GM06990 (cell line): ENCODE results near the gene VWF.

ENCODE experiments used
- DNase-seq: peaks from one replicate; pipeline ENCODE4 v3.0.0-alpha.2; 2011; ENCODE audit not compliant: insufficient read length; ENCODE audit errors: extremely low read depth
- H3K27me3 ChIP-seq: replicated peaks from 2 replicates; pipeline ENCODE4 v1.6.0; 2011; ENCODE audit warnings: low read length; ENCODE audit not compliant: control insufficient read depth, insufficient read depth
- H3K36me3 ChIP-seq: 2 replicates; pipeline ENCODE4 v1.5.1; 2011; ENCODE audit warnings: low read length; ENCODE audit not compliant: control insufficient read depth, insufficient read depth
- H3K4me3 ChIP-seq: replicated peaks from 2 replicates; pipeline ENCODE4 v1.5.1; 2011; ENCODE audit warnings: low read depth, mild to moderate bottlenecking, control low read depth, low read length
- TF ChIP-seq, protein P1 (sequence below): IDR thresholded peaks from 2 replicates; pipeline ENCODE4 v1.5.1; 2011; ENCODE audit warnings: low read length, control low read depth, mild to moderate bottlenecking, inconsistent platforms; ENCODE audit not compliant: insufficient read depth, poor library complexity, severe bottlenecking

Gene VWF

DNA sequence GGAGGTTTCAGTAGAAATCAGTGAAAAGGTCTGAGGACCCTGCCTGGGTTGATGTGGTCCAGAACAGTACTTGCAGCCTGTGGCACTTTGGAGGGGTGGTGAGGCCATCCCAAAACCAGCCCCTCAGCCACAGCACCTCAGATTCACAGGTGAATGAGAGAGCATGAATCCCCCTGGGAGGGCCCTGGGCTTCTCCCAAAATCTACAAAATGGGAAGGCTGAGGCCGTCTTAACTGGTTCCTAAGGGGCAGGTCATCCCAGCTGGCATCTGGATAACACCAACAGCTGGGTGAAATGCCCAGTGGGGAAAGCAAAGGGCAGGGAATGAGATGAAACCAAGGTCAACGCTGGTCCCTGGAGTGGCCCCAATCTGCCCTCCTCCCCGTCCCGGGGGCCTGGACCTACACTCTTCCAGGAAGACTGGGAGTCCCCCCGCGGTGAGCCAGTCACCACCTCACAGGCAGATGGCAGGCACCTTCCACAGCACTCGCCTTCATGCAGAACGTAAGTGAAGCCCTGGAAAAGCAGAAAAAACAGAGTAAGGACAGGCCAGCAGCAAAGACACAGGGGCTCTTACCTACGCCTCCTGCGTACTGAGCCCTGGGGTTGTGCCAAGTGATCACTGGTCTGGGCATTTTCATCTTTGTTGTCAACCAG is 153.1 kb downstream of the VWF start:
- Histone ChIP-seq H3K4me3 (no peak overlapping the region), H3K36me3 (no peaks in the 10 kb centered on the region), H3K27me3 (peaks cover 2% of the 10 kb centered on the region; the same call in 1 of the 2 replicates)
- no peak for DNase-seq
- TF ChIP-seq, protein P1, sequence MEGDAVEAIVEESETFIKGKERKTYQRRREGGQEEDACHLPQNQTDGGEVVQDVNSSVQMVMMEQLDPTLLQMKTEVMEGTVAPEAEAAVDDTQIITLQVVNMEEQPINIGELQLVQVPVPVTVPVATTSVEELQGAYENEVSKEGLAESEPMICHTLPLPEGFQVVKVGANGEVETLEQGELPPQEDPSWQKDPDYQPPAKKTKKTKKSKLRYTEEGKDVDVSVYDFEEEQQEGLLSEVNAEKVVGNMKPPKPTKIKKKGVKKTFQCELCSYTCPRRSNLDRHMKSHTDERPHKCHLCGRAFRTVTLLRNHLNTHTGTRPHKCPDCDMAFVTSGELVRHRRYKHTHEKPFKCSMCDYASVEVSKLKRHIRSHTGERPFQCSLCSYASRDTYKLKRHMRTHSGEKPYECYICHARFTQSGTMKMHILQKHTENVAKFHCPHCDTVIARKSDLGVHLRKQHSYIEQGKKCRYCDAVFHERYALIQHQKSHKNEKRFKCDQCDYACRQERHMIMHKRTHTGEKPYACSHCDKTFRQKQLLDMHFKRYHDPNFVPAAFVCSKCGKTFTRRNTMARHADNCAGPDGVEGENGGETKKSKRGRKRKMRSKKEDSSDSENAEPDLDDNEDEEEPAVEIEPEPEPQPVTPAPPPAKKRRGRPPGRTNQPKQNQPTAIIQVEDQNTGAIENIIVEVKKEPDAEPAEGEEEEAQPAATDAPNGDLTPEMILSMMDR: no peak

DNA sequence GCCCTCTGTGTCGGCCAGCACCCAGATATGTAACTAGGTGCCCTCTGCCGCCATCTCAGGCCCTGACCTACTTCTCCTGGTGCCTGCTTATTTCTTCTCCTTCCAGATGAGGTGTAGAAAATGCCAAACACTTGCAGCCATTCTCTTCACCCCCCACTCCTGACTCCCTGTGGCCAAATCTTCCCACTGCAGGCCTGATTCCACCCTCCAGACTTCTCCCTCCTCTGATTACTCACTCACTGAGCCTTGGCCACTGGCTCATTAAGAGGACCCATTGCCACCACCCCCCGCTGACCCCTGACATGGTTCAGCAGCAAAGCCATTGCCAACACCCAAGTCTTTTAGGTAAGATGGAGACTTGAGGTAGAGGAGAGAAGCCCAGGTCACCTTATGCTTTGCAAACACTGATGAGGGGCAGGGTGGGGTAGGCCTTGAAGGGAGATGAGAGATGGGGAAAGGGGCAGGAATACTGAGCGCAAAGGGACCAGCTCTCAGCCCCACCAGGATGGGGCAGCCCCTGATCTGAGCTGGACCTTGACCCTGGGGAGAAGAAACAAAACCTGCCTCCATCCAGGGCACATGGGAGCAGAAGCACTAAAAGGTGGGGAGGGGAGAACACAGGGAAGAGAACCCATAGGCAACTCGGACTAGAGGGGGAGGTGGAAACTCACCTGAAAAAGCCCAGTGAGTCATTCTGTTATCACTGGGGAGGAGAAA is 154.3 kb downstream of the VWF start:
- Histone ChIP-seq H3K4me3 (no peak overlapping the region), H3K36me3 (no peaks in the 10 kb centered on the region), H3K27me3 (peaks cover 2% of the 10 kb centered on the region; the same call in 1 of the 2 replicates)
- TF ChIP-seq, protein P1: no peak
- no peak for DNase-seq

DNA sequence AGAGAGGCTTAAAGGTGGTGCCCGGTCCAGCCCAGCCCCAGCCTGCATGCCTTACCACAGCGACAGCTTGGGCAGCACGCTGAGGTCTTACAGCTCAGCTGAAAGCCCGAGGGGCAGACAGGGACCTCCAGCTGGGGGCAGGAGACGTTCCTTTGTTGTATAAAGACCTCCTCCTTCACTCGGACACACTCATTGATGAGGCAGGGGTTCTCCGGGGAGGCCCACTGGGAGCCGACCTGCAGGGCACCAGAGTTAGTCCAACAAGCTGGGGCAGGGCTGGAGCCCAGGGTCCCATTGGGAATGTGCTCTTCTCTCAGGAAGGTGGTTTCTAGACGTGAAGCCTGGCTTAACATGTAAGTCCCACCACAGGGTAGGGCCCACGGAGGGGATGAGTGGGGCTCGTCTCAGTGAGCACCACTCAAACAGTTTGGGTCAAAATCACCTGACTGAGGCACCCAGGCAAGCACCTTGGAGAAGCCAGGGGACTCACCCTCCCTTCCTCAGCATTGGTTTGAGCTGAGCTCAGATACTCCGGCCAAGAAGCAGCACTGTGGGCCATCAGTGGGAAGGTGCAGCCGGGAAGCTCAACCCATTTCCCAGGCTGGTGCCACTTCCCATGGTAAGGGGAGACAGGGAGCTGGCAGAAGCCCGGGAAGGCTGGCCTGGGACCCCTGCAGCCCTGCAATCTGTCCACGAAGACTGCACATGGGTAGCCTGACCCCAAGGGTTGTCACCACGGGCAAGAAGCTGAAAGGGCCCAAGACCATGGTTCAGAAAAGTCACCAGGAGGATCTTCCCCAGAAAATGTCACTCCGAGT is 155.1 kb downstream of the VWF start:
- H3K4me3 ChIP-seq: no peak overlapping the region

DNA sequence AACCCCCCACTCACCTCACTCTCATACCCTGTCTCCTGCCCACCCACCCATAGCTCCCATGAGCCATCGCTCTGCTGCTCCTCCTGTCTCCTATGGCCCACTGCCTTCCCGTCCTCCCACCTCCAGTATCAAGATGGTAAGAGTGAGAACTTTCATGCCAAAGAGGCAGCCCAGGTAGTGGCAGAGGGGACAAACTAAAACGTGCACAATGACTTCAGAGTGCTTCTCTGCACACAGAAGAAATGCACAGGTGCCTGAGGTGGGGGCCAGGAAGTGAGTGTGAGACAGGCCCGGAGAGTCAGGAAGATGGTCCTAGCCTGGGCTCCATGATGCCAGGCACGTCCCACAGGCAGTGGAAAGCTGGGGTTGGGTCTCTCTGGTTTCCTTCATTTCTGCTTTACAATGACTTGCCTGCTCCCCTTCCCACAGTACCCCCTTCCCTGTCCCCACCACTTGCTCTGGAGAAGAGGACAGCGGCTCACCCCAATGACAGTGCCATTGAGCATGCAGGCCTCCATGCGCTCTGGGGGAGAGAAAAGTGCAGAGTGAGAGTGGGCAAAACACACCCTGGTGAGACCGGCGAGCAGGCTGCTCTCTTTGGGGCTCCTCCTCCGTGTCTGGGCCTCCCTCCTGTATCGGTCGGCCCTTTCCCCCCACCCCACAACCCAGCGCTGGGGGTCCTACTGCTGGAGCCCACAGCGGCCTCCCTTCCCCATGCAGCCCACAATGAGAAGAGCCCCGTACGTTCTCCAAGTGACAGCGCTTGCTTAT is 156.6 kb downstream of the VWF start:
- no peak overlapping the region for H3K4me3 ChIP-seq
- no peak for DNase-seq
- H3K27me3 ChIP-seq: peaks cover 2% of the 10 kb centered on the region; the same call in 1 of the 2 replicates
- no peaks in the 10 kb centered on the region for H3K36me3 ChIP-seq
- TF ChIP-seq, protein P1: no peak

More for the DNA sequence above, 155.1 kb downstream of the VWF start:
- peaks cover 2% of the 10 kb centered on the region; the same call in 1 of the 2 replicates for H3K27me3 ChIP-seq
- TF ChIP-seq, protein P1: no peak
- no peak for DNase-seq
- no peaks in the 10 kb centered on the region for H3K36me3 ChIP-seq

DNA sequence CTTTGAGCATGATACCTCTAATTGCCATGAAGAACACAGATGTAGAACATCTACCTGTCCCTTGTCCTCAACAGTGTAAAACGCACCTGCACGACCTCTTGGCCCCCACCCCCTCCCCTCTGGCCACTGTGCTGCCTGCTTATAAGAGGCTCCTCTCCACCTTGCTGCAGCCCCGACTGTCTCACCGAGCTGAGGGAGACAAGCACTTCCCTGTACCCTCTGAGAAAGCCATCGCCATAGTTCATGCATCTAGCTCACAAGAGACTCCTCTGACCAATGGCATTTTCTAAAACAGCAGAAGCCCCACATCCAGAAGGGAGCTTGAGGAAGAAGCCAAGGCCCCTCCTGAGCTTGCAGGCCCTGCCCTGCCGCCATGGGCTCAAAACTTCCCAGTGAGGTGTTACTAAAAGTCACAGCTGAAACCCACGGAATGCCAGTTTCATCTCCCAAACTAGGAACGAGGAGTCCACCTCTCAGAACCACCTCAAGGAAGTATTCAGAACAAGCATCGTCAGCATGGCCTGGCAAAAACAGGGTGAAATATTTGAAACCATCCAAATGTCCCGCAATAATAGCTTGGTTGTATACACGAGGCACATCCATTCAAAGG is 157.9 kb downstream of the VWF start:
- DNase-seq: no peak
- H3K27me3 ChIP-seq: peaks cover 2% of the 10 kb centered on the region; the same call in 1 of the 2 replicates
- no peak overlapping the region for H3K4me3 ChIP-seq
- TF ChIP-seq, protein P1: no peak
- H3K36me3 ChIP-seq: no peaks in the 10 kb centered on the region
